ENCODE data around the gene SEMA3C. TPM values are rescaled to one million over a fixed set of nuclear protein-coding genes. Genes with fewer than 3 reads are reported as not detected.

SEMA3C gene
- polyA plus RNA-seq, 1 donor from 2014 or later: 386 TPM

DNA sequence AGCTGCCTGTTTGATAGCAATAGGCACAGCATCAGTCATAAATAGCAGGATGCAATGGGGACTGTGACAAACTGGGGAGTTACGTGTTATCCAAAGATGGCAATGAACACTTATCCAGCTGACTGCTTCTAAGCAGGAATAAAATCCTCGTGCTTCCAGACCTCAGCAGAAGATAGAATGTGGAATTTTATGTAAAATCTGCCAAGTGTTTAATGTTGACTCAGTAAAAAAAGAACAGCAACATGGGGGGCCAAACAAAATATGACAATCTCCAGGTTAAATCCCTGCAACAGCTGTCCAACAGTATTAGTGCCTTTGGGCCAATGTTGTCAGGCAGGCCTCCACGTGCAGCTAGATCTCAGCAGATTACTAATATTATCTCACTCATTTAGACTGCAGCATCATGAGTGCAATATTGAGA, 127.3 kb downstream of the SEMA3C start:
- H3K36me3 ChIP-seq (ENCODE audit: insufficient read depth, low read length): peaks cover 26% of the 10 kb centered on the region
- H3K27ac ChIP-seq (ENCODE audit: low read length): no peak overlapping the region
- no peaks in the 10 kb centered on the region for H3K9me2 ChIP-seq (ENCODE audit: insufficient read depth, low read length)
- no peak overlapping the region for H3K4me3 ChIP-seq (ENCODE audit: low read length)
- no peak overlapping the region for H3K4me2 ChIP-seq (ENCODE audit: low read length)
- H3K9ac ChIP-seq (ENCODE audit: low read length): no peak overlapping the region
- H3F3A ChIP-seq (ENCODE audit: insufficient read depth, low read length, poor library complexity, severe bottlenecking): no peaks in the 10 kb centered on the region
- no peaks in the 10 kb centered on the region for H3K9me3 ChIP-seq (ENCODE audit: low read length)
- H4K20me1 ChIP-seq (ENCODE audit: insufficient read depth): no peaks in the 10 kb centered on the region
- no peaks in the 10 kb centered on the region for H3K79me2 ChIP-seq (replicated peaks; ENCODE audit: insufficient read depth, low read length)
- H2AFZ ChIP-seq (ENCODE audit: low read depth, low read length): no peak overlapping the region
- H3K27me3 ChIP-seq (ENCODE audit: insufficient read depth, low read depth, low read length): no peaks in the 10 kb centered on the region
- TF ChIP-seq SMC3 (conservative IDR thresholded peaks at IDR 0.05; ENCODE audit: poor library complexity) (no peak), TAF1 (IDR thresholded peaks at IDR 0.05; ENCODE audit: low read depth) (no peak), RAD21 (conservative IDR thresholded peaks at IDR 0.05) (no peak), CTCF (IDR thresholded peaks at IDR 0.05; ENCODE audit: poor library complexity, severe bottlenecking) (no peak), EZH2 (IDR thresholded peaks at IDR 0.05; ENCODE audit: borderline replicate concordance, insufficient read depth, low read length, poor library complexity, severe bottlenecking) (no peak), EP300 (conservative IDR thresholded peaks at IDR 0.05; ENCODE audit: poor library complexity, severe bottlenecking) (no peak), POLR2AphosphoS5 (IDR thresholded peaks at IDR 0.05) (no peak), MXI1 (conservative IDR thresholded peaks at IDR 0.05; ENCODE audit: poor library complexity, severe bottlenecking) (no peak)
- TF ChIP-seq, protein P1, sequence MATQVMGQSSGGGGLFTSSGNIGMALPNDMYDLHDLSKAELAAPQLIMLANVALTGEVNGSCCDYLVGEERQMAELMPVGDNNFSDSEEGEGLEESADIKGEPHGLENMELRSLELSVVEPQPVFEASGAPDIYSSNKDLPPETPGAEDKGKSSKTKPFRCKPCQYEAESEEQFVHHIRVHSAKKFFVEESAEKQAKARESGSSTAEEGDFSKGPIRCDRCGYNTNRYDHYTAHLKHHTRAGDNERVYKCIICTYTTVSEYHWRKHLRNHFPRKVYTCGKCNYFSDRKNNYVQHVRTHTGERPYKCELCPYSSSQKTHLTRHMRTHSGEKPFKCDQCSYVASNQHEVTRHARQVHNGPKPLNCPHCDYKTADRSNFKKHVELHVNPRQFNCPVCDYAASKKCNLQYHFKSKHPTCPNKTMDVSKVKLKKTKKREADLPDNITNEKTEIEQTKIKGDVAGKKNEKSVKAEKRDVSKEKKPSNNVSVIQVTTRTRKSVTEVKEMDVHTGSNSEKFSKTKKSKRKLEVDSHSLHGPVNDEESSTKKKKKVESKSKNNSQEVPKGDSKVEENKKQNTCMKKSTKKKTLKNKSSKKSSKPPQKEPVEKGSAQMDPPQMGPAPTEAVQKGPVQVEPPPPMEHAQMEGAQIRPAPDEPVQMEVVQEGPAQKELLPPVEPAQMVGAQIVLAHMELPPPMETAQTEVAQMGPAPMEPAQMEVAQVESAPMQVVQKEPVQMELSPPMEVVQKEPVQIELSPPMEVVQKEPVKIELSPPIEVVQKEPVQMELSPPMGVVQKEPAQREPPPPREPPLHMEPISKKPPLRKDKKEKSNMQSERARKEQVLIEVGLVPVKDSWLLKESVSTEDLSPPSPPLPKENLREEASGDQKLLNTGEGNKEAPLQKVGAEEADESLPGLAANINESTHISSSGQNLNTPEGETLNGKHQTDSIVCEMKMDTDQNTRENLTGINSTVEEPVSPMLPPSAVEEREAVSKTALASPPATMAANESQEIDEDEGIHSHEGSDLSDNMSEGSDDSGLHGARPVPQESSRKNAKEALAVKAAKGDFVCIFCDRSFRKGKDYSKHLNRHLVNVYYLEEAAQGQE (IDR thresholded peaks at IDR 0.05; ENCODE audit: borderline replicate concordance): no peak

DNA sequence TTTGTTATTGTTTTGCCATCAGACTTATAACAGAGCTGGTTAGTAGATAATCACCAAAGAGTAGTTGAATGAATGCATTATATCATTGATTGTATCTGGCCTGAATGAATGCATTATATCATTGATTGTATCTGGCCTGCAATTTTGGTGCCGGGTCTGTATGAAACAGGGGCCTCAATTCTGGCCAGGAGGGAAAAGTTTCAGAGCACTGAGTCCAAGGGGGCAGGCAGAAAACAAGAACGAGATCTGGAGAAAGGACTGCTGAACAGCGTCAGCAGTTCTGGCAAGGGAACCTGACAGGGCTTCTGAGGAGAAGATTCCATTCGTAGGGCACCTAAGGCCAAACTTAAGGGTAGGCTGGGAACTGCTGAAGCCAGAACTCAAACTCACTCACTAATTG, 128.0 kb downstream of the SEMA3C start:
- no peaks in the 10 kb centered on the region for H3K9me3 ChIP-seq (ENCODE audit: low read length)
- H2AFZ ChIP-seq (ENCODE audit: low read depth, low read length): no peak overlapping the region
- H3K79me2 ChIP-seq (replicated peaks; ENCODE audit: insufficient read depth, low read length): no peaks in the 10 kb centered on the region
- peaks cover 20% of the 10 kb centered on the region for H3K36me3 ChIP-seq (ENCODE audit: insufficient read depth, low read length)
- H3K9me2 ChIP-seq (ENCODE audit: insufficient read depth, low read length): no peaks in the 10 kb centered on the region
- H3K4me3 ChIP-seq (ENCODE audit: low read length): no peak overlapping the region
- no peaks in the 10 kb centered on the region for H4K20me1 ChIP-seq (ENCODE audit: insufficient read depth)
- H3K4me2 ChIP-seq (ENCODE audit: low read length): no peak overlapping the region
- no peaks in the 10 kb centered on the region for H3F3A ChIP-seq (ENCODE audit: insufficient read depth, low read length, poor library complexity, severe bottlenecking)
- TF ChIP-seq RAD21 (conservative IDR thresholded peaks at IDR 0.05) (no peak), EZH2 (IDR thresholded peaks at IDR 0.05; ENCODE audit: borderline replicate concordance, insufficient read depth, low read length, poor library complexity, severe bottlenecking) (no peak), POLR2AphosphoS5 (IDR thresholded peaks at IDR 0.05) (no peak)
- no peak overlapping the region for H3K27ac ChIP-seq (ENCODE audit: low read length)
- no peaks in the 10 kb centered on the region for H3K27me3 ChIP-seq (ENCODE audit: insufficient read depth, low read depth, low read length)
- no peak overlapping the region for H3K9ac ChIP-seq (ENCODE audit: low read length)

DNA sequence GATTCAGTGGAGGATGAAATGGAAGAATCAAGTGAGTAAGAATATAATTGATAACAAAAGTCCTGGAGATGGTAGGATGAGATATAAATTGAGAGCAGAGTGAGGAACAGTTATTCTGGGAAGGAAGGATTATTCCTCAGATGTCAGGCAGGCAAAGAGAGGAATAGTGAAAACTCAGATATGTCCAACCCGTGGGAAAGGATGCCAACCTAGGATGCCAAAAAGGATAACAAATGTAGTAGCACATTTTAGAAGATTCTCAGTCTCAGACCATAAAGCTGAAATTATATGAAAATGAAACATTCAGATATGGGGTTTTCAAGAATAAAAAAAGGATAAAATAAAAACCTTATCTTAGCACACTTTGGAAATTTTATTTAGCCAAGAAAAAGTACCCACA, 131.1 kb downstream of the SEMA3C start:
- H3K9ac ChIP-seq (ENCODE audit: low read length): no peak overlapping the region
- no peak overlapping the region for H3K4me2 ChIP-seq (ENCODE audit: low read length)
- no peaks in the 10 kb centered on the region for H3K9me3 ChIP-seq (ENCODE audit: low read length)
- no peaks in the 10 kb centered on the region for H3K79me2 ChIP-seq (replicated peaks; ENCODE audit: insufficient read depth, low read length)
- H3K27me3 ChIP-seq (ENCODE audit: insufficient read depth, low read depth, low read length): no peaks in the 10 kb centered on the region
- no peak for TF ChIP-seq SMC3 (conservative IDR thresholded peaks at IDR 0.05; ENCODE audit: poor library complexity)
- TF ChIP-seq EP300 (conservative IDR thresholded peaks at IDR 0.05; ENCODE audit: poor library complexity, severe bottlenecking): no peak
- no peak for TF ChIP-seq POLR2AphosphoS5 (IDR thresholded peaks at IDR 0.05)
- TF ChIP-seq EZH2 (IDR thresholded peaks at IDR 0.05; ENCODE audit: borderline replicate concordance, insufficient read depth, low read length, poor library complexity, severe bottlenecking): no peak
- H3F3A ChIP-seq (ENCODE audit: insufficient read depth, low read length, poor library complexity, severe bottlenecking): no peaks in the 10 kb centered on the region
- H3K27ac ChIP-seq (ENCODE audit: low read length): no peak overlapping the region
- H3K4me3 ChIP-seq (ENCODE audit: low read length): no peak overlapping the region
- peaks cover 5% of the 10 kb centered on the region for H3K36me3 ChIP-seq (ENCODE audit: insufficient read depth, low read length)
- no peaks in the 10 kb centered on the region for H4K20me1 ChIP-seq (ENCODE audit: insufficient read depth)
- H3K9me2 ChIP-seq (ENCODE audit: insufficient read depth, low read length): no peaks in the 10 kb centered on the region
- H2AFZ ChIP-seq (ENCODE audit: low read depth, low read length): no peak overlapping the region

Data from neural cell (in vitro differentiated cells).